Right lobe of liver (tissue), 6 donors: ENCODE measurements around the gene SPTBN5. TPM values are rescaled to one million over a fixed set of nuclear protein-coding genes. Genes with fewer than 3 reads are reported as not detected.

Source experiments
- ATAC-seq, 4 donors: fragments of 200-7000 bp; cut with Tn5 transposase; one replicate each; pipeline ENCODE4 v1.9.1; 2020; ENCODE audit warnings: mild to moderate bottlenecking in 4 of 4, moderate library complexity in 4 of 4
- DNase-seq, 3 donors: peaks; one replicate each; pipeline ENCODE4 v3.0.0-alpha.2; 2020
- H3K27ac ChIP-seq, 3 donors: fragments of 200-600 bp; one replicate each; pipeline ENCODE4 v1.8.0; 2022
- H3K27me3 ChIP-seq, 2 donors: fragments of 200-600 bp; one replicate each; pipeline ENCODE4 v1.8.0; 2022
- H3K36me3 ChIP-seq, 4 donors: fragments of 200-600 bp; sonication (generic) in 1 of 4; one replicate each; pipeline versions ENCODE4 v1.5.1 to v1.8.0; 2017 to 2022; ENCODE audit warnings: control low read depth in 1 of 4
- H3K4me1 ChIP-seq, 4 donors: fragments of 200-600 bp; sonication (generic) in 1 of 4; one replicate each; pipeline versions ENCODE4 v1.5.1 to v1.8.0; 2017 to 2022; ENCODE audit warnings: control low read depth in 1 of 4
- H3K4me3 ChIP-seq, 3 donors: fragments of 200-600 bp; one replicate each; pipeline ENCODE4 v1.8.0; 2022
- H3K9me3 ChIP-seq, 4 donors: fragments of 200-600 bp; sonication (generic) in 1 of 4; one replicate each; pipeline versions ENCODE4 v1.5.1 to v1.8.0; 2017 to 2022; ENCODE audit warnings: control low read depth in 1 of 4
- CTCF ChIP-seq, 4 donors: fragments of 200-600 bp in 3 of 4; fragments of 450-650 bp in 1 of 4; IDR thresholded peaks; one replicate each; pipeline versions ENCODE4 v1.5.1 to v1.8.0; 2016 to 2022; ENCODE audit warnings: antibody characterized with exemption in 4 of 4, mild to moderate bottlenecking in 2 of 4
- POLR2A ChIP-seq: fragments of 450-650 bp; IDR thresholded peaks from one replicate; pipeline ENCODE4 v1.6.1; 2017; ENCODE audit warnings: antibody characterized with exemption, mild to moderate bottlenecking
- WGBS: methylation state at CpG from one replicate; pipeline ENCODE4 v1.1.6; 2018; ENCODE audit warnings: low coverage, low lambda C conversion rate; ENCODE audit not compliant: insufficient coverage; ENCODE audit errors: missing lambda C conversion rate; 5-methylcytosine and 5-hydroxymethylcytosine counted together
- intact Hi-C, 2 donors: fragments of 100-400 bp; cut with DNase I; formaldehyde crosslinking; loops; one replicate each; pipeline versions ENCODE4 v1.11.2 to v1.14.1; 2022
- total RNA-seq, 6 experiments: library from RNA; depleted of rRNA in 2 of 6; stranded (reverse); fragments of >200 nt in 2 of 6; fragmentation: NEBNext Ultra II Directional in 3 of 6; extraction: Animal tissue kit (Norgen Biotek cat#: 25700) in 3 of 6; gene quantifications; one replicate each; pipeline versions ENCODE4 v1.1.0 to v1.2.4, GENCODE V29; 2016 to 2023
- donor health status: DM: no; HTN: yes; CAD: no.
- donor health status: DM: no; HTN: no; CAD: no.
- donor health status: DM: no; HTN: no; CAD: no.
- donor health status: DM: no; HTN: yes; CAD: no.
- donor health status: DM: no; HTN: yes; CAD: no.

Gene SPTBN5
- total RNA-seq, 6 experiments from 2014 or later = 0.06 to 3.2 (median 0.81) TPM

GRCh38 chr15:41887893-41888292 is 6.0 kb downstream of the SPTBN5 start:
- ATAC-seq = no peak
- Histone ChIP-seq H3K27me3 (no peaks in the 10 kb centered on the region), H3K9me3 (no peaks in the 10 kb centered on the region), H3K36me3 (no peaks in the 10 kb centered on the region), H3K4me3 (no peak overlapping the region), H3K27ac (no peak overlapping the region), H3K4me1 (peaks cover 0 to 32% (median 12%) of the 10 kb centered on the region in 4 donors)
- WGBS = no CpG with 5 or more reads among the region's 9 CpGs
- TF ChIP-seq CTCF (IDR thresholded peaks at IDR 0.05) (no peak), POLR2A (no peak)
- intact Hi-C loops = no loop called here
- DNase-seq = no peak

- no peak for ATAC-seq
- Histone ChIP-seq H3K9me3 (no peaks in the 10 kb centered on the region), H3K27ac (no peak overlapping the region), H3K27me3 (no peaks in the 10 kb centered on the region), H3K4me3 (no peak overlapping the region), H3K36me3 (no peaks in the 10 kb centered on the region), H3K4me1 (peaks cover 0 to 34% (median 14%) of the 10 kb centered on the region in 4 donors)
- TF ChIP-seq POLR2A (no peak), CTCF (IDR thresholded peaks at IDR 0.05) (no peak)
- 90% methylated on average over 1 of the region's 10 CpGs for WGBS
- no peak for DNase-seq
- intact Hi-C loops = no loop called here
Observed at GRCh38 chr15:41887161-41887560, 6.7 kb downstream of the SPTBN5 start.

- intact Hi-C loops = no loop called here
- 87% methylated on average over 3 of the region's 7 CpGs for WGBS
- peaks cover 0 to 34% (median 15%) of the 10 kb centered on the region in 4 donors for H3K4me1 ChIP-seq
- no peaks in the 10 kb centered on the region for H3K36me3 ChIP-seq
- no peak overlapping the region for H3K4me3 ChIP-seq
- DNase-seq (no peak), ATAC-seq (no peak)
- no peak for TF ChIP-seq CTCF (IDR thresholded peaks at IDR 0.05)
- no peak for TF ChIP-seq POLR2A
- no peaks in the 10 kb centered on the region for H3K27me3 ChIP-seq
- no peak overlapping the region for H3K27ac ChIP-seq
- H3K9me3 ChIP-seq = no peaks in the 10 kb centered on the region
Observed at GRCh38 chr15:41886741-41887140, 7.1 kb downstream of the SPTBN5 start.

- H3K27me3 ChIP-seq = no peaks in the 10 kb centered on the region
- no peaks in the 10 kb centered on the region for H3K36me3 ChIP-seq
- no peak overlapping the region for H3K4me3 ChIP-seq
- intact Hi-C loops = no loop called here
- no peak overlapping the region for H3K27ac ChIP-seq
- ATAC-seq (no peak), DNase-seq (no peak)
- TF ChIP-seq POLR2A = no peak
- TF ChIP-seq CTCF (IDR thresholded peaks at IDR 0.05) = no peak
- no peaks in the 10 kb centered on the region for H3K9me3 ChIP-seq
- 100% methylated on average over 1 of the region's 14 CpGs for WGBS
- H3K4me1 ChIP-seq = peaks cover 0 to 43% (median 19%) of the 10 kb centered on the region in 4 donors
Observed at GRCh38 chr15:41885841-41886240, 8.0 kb downstream of the SPTBN5 start.

- TF ChIP-seq CTCF (IDR thresholded peaks at IDR 0.05) = no peak
- no peak for TF ChIP-seq POLR2A
- intact Hi-C loops = no loop called here
- Histone ChIP-seq H3K4me1 (peaks cover 0 to 49% (median 22%) of the 10 kb centered on the region in 4 donors), H3K4me3 (no peak overlapping the region), H3K9me3 (no peaks in the 10 kb centered on the region), H3K27me3 (no peaks in the 10 kb centered on the region), H3K27ac (peak overlapping the region in 1 of 3 donors; percentile 43), H3K36me3 (no peaks in the 10 kb centered on the region)
- DNase-seq (no peak), ATAC-seq (no peak)
Observed at GRCh38 chr15:41885321-41885720, 8.5 kb downstream of the SPTBN5 start.
